ENCODE measurements around the gene EDRF1.

EDRF1 gene

DNA sequence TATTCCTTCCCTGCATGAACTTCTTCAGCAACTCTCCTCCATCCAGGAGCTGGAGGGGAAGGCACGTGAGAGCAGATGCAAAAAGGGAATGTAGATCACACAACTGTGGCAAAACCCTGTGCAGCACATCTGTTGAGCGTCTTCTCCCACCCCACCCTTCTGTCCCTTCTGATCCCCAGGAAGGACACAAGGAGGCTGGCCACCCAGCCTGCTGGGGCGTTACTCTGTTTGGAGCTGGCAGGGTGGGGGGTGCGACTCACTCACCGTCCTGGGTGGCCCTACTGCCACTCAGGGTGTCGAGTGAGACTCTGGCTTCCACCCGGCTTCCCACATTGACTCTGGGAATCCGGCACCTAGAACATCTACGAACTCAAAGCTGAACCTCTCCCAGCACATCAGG, 66.3 kb downstream of the EDRF1 start:
- no peak for DNase-seq (ENCODE audit: low read depth, low spot score)

DNA sequence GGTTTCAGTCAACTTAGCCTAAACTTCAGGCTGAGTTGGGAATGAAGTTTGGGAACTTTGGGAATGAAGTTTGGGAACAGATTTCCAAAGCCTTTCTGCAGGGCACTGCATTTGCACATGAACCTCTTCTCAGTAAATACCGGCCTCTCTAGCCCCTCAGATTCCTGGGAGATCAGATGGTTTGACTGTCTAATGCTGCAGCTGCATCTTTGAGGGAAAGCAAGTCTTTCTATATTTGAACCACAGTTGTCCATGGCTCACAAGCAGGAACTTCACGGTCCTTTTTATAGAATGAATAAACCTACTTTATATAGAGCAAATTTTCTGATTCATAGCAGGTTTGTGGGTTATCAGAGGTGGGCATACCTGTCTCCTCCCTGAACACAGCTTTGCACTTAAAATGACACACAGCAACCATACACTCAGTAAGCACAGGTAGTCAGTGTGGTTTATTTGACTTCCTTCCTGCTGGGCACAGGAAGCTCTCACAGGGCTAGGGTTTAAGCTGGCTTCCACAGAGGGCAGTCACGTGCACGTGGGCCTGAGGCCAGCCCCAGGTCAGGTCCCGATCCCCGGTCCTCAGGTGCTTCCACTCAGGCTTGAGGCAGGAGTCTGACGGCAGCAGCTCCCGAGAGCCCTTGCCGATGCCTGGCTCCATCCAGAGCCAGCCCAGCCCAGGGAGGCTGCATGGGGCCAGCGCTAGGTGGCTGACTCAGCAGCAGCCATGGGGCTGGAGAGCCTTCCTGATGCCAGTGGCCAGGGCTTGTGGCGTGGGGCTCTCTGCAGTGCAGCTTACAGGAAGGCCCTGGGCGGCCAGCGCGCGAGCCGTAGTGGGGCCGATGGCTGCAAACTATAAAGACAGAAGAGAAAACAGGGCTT, 68.9 kb downstream of the EDRF1 start:
- DNase-seq (ENCODE audit: low read depth, low spot score): no peak

DNA sequence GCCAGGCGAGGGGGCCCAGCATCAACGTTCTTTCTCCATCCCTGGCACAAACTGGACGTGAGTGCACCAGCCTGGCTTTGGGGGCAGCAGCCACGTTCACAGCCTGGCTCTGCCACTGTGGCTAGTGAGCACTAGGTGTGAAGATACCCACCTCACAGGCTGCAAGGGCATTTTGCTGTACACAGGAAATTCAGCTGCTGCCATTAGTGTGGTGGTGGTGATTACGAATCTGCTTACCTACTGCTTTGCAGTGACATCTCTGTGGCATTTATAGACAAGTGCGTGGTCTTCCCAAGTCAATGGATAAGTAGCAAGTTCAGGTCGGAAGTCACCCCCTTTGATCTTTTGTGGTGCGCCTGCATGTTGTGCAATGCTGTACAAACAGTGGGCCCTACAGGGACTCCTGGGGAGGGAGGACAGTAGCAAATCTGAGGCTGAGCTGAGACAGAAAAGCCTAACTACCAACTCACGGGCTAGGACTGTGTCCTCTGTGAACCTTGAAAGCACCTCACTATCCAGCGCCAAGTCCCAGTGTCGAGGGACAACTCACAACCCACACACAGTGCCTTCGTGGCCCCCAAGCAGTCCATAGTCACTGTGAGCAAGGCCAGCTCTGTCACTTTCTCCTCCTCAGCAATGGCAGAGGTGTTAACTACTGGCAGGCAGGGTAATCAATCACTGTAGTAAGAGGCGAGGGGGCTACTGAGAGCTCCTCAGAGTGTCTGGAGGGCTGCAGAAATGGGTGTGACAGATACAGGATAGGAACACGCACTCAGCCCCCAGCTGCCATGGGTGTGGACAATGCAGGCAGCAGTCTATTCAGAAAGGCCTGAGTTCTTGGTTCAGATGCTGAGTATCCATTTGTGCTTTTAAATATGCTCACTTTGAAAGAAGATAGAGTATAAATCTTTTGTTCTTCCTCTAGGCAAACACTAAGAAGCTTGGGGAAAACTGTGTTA, 73.1 kb downstream of the EDRF1 start:
- no peak for DNase-seq (ENCODE audit: low read depth, low spot score)

DNA sequence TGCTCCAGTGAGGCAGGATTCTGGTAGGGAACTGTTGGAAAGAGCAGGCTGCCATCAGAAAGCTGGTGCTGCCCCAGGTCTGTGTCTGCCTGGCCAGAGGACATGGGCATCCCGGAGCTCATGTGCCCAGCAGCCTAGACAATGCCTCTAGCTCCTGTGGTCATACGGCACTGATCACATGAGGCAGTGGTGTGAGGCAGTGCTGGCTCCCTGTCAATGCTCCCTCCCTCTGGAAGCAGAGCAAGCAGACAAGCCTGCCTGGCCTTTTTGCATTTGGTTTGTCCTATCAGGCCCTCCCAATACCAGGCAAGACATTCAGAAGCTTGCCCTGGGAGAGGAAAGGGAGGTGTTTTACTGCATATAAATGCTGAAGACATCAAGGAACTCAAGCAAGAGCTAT, 75.6 kb downstream of the EDRF1 start:
- no peak for DNase-seq (ENCODE audit: low read depth, low spot score)

DNA sequence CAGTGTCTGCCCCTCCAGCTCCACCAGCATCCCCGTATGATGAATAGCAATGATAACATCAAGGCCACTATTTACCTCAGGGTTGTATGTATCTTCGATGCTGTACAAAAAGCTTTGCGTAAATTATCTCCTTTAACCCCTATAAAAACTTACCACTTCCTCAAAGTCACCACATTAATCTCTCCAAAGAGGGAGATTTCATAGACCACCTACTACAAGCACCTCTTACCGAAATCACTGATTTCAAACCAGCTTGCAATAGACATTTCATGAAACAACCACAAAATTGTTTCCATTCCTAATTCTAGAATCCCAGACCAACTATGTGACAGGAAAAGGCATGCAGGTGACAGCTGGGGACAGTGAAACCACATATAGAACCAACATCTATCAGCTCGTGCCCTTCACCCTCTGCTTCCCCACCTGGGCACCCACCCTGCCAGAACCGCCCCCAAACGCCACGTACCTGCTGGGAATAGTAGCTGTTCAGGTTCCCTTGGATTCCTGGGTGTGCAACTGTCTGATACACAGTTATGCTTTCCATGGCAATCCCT, 76.2 kb downstream of the EDRF1 start:
- DNase-seq (ENCODE audit: low read depth, low spot score): no peak

DNA sequence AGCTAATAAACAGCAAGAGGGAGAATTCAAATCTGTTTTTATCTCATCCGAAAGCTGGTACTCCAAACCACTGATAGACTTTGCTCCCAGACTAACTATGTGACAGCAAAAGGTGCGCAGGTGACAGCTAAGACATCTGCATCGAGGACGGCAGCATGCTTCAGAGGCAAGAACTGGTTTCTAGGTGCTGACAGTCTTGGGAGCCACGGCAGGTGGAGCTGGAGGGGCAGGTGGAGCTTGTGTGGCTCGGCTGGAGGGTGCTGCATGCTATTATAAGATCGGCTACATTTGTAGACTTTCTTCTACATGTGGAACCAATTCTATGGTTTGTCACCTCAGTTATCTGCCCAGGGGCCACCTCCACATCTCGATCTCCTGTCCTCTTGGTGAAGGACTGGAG, 77.9 kb downstream of the EDRF1 start:
- no peak for DNase-seq (ENCODE audit: low read depth, low spot score)

DNA sequence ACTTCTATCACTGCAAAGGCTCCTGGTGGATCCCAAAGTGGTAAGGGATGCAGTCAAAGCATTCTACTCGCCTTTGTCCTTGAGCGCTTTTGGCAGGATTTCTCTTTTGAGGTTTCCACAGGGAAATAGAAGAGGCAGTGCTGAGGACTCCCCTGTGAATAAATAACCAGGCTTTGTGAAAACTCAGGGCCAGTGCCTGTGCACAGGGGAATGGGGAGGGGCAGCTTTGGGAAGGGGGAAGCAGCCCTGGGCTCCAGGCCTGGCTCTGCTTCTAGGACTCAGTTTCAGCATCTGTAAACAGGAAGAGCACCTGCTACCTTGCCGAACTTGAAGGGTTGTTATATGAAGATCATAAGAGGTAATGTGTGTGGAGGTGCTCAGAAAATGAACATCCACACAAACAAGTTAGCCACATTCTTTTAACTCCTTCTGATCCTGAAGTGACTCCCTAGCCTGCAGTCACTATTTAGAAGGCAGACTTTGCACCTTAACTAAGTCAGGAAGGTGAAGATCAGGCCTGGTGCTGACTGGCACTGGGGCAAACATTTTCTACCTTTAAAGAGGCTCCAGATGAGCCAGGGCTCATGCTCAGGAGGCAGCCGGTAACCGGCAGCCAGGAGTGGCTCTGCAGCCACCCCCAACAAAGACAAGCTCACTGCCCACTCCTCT, 78.6 kb downstream of the EDRF1 start:
- no peak for DNase-seq (ENCODE audit: low read depth, low spot score)

DNA sequence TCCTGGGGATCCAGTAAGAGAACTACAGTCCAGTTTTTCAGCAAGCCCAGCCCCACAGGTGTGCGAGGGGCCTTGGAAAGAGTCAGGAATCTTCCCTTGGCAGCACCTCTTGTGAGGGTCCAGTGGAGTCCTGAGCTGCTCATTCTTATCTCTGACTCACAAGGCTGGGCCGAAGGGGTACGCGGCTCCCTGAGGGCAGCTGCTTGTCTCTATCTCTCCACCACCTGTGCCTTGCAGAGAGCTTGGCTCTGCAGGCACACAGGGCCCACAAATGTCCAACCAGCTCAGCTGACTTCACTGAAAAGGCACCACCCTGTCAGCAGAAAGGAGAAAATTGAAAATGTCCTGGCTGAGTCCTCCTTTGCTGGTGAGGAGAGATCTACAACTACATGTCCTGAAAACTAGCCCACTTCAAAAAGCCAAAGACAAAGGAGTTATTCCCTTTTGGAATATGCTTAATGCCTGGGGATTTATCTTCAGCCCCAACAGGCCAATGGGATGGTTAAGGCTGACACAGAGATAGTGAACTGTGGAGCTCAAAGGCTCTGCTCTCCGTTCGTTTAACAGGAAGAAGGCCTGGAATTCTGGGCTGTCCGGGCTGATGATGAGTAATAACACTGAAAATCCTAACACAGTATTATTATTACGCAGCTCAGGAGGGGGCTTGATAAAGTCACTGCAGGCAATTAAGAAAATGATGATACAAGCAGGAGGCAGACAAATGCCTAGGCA, 80.1 kb downstream of the EDRF1 start:
- no peak for DNase-seq (ENCODE audit: low read depth, low spot score)

DNA sequence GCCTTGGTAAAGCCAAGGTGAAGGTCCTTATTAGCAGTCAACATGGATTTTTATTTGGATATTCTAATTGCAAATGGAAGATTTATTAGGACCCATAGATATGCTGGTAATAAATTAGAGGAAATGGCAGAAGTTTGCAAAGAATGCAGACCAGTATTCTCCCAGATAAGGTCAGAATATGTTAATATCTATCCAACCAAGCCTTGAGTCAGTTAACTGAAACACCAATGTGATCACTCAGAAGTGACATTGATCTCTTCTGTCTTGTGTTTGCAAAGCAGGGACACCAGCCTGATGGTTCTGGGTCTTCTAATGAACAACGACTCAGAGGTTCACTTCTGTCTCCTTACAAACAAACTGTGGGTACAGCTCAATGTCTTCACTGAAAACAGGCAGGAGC, 82.1 kb downstream of the EDRF1 start:
- no peak for DNase-seq (ENCODE audit: low read depth, low spot score)

DNA sequence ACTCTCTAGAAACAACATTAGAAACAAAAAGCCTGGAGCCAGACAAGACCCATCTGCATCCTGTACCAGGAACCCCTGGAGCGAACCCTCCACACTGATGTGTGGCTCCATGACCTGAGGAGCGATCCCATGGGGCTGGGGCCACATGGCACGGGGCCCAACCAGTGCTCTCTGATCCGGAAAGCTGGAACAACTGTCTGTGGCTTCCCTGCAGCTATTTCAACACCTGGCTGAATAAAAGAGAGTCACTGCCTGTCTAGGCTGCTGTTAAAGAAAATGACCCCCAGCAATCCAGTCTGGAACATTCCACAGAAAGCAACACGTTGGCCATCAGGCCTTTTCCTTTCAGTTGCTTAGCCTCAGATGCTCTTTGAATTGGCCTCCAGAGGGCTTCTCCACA, 82.6 kb downstream of the EDRF1 start:
- DNase-seq (ENCODE audit: low read depth, low spot score): no peak

DNA sequence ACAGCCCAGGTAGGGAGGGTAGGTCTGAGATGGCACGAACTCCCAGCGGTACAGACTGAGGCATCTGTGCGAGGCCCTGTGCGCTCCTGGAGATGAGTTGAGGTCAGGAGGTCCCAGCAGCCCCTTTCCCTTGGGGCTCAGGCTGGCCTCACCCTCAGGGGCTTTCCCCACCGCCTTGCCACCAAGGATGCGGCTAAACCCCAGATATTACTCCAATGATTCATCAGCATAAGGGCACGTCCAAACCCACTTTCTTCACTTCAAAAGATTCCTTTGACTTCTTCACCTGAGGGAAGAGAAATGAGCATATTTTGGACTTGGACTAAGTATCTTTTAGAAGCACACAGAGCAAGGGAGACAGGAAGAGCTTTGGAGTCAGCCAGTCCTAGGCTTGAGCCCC, 83.2 kb downstream of the EDRF1 start:
- DNase-seq (ENCODE audit: low read depth, low spot score): no peak

DNA sequence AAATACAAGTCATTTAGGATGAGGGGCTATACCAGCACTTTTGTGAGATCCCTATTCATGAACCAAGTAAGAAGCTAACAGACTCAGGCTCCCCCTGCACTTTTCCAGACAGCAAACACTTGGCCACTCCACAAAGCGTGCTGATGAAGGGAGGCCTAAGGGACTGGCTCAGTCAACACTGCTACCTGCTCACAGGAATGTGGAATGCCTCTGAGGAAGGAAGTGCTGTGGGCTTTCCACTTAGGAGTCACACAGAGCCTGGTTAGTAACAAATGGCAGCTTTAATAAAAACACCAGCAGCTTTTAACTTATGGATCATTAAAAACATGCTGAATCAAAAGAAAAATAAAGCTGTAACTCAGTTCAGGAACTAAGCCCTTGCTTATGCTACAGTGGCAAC, 88.5 kb downstream of the EDRF1 start:
- no peak for DNase-seq (ENCODE audit: low read depth, low spot score)

DNA sequence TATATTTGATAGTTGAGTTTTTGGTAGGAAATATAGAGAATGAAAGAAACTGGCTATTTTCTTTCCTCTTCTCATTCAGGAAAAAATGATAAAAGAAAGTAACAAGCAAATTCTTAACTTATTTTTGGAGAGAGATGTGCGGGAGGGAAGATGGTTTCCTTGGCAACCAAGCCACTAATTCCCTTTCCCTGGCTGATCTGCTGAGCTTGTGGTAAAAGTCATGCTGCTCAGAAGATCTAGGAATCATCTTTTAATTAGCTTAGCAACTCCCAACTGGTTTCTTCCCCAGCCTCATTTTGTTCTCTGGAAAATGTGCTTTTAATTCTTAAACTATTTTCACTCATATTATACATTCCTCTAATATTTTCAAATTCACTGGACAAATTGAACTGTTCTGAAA, 91.7 kb downstream of the EDRF1 start:
- no peak for DNase-seq (ENCODE audit: low read depth, low spot score)

DNA sequence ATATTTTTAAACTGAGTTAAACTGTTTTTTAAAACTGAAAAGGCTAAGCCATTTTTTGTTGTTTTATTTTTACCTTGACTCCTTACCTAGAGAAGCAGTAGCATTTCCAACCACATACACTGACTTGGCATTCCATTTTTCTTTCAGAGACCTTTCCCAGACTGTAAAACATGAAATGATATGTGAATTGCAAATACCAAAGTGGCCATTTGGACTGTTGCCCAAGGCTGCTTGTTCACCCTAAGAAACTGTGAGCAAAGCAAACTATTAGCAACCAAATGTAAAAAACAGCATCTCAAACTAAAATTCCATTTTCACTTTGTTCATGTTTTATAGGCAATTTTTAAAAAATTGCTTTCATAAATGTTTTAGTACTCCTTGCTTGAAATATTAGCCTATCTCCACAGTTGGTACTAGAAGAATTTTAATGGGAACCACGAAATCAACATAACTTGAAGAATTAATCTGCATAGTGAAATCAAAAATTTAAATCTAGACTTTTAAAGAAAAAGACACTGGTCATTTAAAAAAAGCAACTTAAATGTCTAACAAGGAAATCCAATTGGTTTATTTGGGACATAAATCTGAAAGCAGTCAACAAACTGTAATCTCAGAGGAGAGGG, 92.7 kb downstream of the EDRF1 start:
- DNase-seq (ENCODE audit: low read depth, low spot score): no peak

Measured in activated naive CD8-positive, alpha-beta T cell treated with anti-CD3 and anti-CD28 coated beads, Interleukin-2, amount 50 U/mL, for 16 hours (primary cell).